ENCODE data around the gene RAB24.

Gene RAB24

DNA sequence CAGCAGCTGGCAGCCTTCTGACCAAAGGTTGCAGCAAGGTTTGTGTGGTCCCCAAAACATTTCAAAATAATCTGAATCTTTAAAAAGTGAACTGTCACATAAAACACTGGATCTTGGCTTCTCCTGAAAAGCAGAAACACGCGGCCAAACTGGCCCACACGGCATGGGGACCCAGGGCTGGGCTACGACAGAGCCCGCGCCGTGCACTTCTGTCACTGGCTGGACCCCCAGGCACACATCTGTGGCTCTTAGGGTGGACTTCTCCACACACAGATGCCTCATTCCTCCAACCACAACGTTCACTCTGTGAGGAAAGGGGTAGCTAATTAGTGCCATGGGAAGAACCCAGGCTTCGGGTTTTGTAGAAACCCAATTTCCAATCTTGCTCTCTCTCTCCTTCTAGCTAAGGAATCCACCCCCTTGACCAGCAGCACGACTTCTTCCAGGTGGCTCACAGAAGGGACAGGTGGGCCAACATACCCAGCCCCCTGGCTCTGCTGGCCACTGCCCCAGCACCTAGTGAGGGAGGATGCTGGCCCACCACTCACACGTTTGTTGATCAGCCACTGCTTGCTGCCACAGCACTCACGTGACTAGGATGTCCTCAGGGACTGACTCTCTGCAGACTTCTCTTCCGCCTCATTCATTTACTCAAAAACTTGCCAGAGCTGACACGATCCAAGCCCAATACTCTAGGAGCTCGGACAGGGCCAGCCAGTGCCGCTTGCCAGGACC lies 30.1 kb upstream of the RAB24 start:
- no peak for DNase-seq (ENCODE audit: low read depth)

DNA sequence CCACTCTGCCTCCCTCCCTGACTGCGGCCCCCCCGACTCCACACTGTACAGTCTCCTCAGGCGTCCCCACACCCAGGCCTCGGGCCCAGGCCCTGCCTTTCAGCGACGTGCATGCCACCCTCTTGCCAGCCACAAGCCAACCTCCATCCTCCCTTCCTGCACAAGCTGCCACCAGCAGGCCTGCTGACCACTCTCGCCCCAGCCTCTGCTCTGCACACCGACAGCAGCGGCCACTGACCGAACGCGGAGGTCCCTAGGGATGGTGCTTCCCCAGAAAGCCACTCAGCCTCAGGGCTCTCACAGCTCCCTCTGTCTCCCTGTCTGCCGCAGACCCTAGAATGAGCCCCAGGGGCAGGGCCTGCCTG lies 29.4 kb upstream of the RAB24 start:
- DNase-seq (ENCODE audit: low read depth), result no peak

DNA sequence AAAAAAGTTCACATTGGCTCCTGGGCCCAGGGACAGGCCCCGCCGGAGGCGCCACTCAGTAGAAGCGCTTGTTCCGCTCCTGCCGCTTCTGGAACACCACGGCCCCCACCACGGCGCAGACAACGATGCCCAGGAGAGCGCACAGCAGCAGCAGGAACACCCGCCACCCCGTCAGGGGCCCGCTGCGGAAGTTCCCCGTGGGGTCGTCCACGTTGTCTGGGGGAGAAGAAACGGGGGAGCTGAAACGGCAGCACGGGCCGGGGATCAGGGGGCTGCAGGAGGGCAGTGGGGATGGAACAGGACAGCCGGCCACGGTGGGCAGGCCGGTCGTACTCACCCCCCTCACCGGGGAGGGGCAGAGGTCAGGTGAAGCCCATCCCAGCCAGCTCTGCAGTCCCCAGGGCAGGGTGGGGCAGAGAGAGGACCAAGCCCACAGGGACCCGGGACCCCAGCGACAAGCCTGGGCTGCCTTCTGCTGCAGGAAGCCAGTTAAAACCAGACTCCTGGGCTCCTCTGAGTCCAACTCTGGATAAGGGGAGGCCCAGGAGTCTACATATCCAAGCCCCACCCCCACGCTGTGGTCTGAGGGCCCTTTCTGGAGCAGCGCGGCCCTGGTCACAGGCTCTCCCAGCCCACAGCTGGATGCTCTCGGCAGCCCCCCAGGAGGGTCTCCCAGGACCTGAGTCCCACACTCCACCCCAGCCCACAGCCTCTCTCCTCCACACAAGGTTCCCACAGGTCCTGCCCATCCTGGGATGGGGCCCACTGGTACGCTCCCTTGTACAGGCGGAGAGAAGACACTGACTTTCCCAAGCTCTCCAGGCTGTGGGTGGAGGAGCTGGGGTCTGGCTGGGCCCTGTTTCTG lies 28.7 kb upstream of the RAB24 start:
- no peak for DNase-seq (ENCODE audit: low read depth)

GRCh38 chr5:177330991-177331842 lies 27.7 kb upstream of the RAB24 start:
- no peak for DNase-seq (ENCODE audit: low read depth)

GRCh38 chr5:177329883-177330282 lies 26.4 kb upstream of the RAB24 start:
- no peak for DNase-seq (ENCODE audit: low read depth)

DNA sequence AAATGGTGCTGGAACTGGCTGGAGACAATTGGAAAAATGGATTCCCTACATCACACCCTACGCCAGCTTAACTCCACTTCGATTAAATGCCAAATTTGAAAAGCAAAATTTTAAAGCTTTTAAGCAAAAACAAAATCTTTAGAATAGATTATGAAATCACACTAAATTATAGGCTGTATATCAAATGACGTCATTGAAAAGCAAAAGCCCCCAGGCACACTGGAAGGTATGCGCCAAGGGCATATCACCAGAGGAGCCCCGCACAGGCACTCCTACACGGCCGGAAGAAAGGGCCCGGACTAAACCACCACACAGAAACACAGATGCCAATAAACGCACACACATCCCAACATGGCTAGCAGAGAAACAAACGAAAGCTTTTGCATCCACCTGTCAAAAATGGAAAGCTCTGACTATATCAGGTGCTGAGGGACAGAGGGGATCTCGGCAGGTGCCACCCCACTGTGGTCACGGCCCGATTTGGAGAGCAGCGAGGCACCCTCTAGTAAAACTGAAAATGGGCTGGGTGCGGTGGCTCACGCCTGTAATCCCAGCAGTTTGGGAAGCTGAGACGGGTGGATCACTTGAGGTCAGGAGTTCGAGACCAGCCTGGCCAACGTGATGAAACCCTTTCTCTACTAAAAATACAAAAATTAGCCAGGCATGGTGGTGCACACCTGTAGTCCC lies 25.2 kb upstream of the RAB24 start:
- no peak for DNase-seq (ENCODE audit: low read depth)

- no peak for DNase-seq (ENCODE audit: low read depth)
Observed at GRCh38 chr5:177327539-177328522, 24.3 kb upstream of the RAB24 start.

DNA sequence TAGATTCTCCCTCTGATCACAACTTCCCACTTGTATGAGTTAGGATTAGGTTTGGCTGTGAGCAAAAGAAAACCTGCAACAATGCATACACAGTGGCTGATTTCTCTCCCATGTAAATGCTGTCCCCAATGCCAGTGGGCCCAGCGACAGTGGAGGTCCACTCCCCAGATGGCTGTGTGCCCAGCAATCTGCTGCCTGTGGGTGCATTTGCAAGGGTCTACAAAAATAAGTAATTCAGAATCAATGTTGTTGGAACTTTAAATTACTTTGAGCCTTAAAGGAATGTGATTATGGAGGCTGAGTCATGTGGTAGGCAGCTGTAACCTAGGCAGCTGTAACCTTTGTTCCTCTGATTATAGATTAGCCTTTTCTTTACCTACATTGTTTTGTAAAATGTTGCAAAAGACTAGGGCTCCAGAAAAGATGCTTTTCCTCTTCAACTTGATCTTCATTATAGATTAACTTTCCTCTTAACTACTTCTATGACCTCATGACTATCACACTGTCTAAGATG lies 22.4 kb upstream of the RAB24 start:
- no peak for DNase-seq (ENCODE audit: low read depth)

DNA sequence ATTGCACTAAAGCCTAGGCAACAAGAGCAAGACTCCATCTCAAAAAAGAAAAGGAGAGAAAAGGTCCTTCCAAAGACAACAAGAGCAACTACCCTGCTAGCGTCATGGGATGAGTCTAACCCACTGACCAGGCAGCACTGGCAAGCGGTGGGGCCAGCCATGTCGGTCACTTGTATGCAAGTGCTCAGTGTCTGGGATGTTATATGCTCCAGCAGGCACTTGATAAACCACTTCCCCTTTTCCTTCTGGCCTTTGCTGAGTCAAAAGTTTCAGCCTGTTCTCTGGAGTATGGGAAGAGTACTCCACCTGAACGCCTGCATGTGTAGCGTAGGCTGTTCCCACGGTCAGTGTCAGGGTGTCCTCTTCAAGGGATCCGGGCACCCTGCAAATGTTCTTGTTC lies 17.4 kb upstream of the RAB24 start:
- no peak for DNase-seq (ENCODE audit: low read depth)

- DNase-seq (ENCODE audit: low read depth), result no peak
Observed at GRCh38 chr5:177319913-177320588, 16.5 kb upstream of the RAB24 start.

GRCh38 chr5:177317959-177318377 lies 14.4 kb upstream of the RAB24 start:
- DNase-seq (ENCODE audit: low read depth), result peak; percentile 61

DNA sequence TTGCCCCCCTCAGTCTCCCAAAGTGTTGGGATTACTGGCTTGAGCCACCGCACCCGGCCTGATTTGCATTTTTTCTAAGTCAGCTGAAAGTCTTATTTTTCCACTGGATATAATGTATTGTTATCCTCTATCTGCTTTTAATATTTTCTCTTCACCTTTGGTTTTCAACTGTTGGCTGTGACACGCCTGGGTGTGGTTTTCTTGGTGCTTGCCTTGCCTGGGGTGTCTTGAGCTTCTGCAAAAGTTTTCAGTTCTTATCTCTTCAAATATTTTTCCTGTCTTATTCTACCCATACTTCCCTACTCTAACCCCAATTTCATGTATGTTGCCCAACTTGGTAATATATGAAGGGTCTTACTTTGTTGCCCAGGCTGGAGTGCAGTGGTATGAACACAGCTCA lies 12.5 kb upstream of the RAB24 start:
- DNase-seq (ENCODE audit: low read depth), result no peak

DNA sequence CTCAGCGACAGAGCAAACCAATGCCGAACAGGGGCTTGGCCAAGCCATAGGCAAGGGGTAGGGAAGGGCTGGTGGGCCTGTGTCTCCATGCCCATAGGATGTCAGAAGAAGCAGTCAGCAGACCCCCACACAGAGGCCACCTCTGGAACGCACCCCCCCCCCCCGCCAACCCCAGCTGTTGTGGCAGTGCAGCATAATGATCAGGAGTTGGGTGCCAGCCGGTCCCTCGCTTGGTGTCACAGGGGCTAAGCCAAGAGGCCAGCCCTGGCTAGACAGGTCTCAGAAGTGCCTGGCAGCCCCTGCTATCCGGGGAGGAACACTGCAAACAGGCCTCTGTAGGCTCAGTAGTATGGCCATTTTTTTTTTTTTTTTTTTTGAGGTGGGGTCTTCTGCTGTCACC lies 11.9 kb upstream of the RAB24 start:
- no peak for DNase-seq (ENCODE audit: low read depth)

DNA sequence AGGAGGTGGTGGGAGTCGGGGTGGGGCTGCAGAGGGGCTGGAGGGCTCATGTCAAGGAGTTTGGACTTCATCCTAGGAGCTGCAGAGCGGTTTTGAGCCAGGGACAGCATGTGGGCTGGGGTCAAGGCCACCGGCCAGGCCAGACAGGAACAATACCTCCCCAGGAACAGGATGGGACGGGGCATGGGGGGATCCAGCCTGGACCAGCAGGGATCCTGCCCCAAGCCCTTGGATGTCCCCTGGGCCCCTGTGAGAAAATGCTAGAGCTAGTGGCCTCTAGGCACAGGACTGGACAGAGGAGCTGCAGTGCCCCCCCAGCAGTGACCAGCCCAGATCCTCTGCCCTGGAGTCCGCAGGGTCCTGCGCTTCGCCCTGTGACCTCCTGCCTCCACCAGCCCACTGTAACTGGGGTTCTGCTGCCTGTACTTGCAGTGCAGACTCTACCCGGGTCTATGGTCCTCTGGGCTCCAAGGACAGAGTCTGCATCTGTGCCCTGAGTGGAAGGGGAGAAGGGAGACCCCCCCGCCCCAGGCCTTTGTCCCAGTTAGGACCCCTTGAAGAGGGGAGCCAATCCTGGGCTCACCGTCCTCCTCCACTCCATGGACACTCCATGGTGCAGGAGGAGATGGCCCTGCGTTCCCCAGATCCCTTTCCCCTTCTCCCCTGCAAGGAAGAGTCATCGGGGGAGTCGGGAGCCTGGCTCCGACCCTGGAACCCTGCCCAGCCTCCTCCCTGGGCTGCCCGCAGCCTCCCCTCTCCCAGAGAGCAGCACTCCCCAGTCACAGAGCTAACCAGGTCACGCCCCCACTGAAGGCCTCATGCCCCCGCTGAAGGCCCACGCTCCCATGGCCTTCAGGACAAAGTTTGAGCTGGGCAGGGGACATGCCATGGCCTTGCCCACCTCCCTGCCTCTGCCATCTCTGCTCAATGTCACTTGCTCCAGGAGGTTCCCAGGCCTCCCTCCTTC lies 11.1 kb upstream of the RAB24 start:
- no peak for DNase-seq (ENCODE audit: low read depth)

GRCh38 chr5:177313561-177314259 lies 10.2 kb upstream of the RAB24 start:
- no peak for DNase-seq (ENCODE audit: low read depth)

DNA sequence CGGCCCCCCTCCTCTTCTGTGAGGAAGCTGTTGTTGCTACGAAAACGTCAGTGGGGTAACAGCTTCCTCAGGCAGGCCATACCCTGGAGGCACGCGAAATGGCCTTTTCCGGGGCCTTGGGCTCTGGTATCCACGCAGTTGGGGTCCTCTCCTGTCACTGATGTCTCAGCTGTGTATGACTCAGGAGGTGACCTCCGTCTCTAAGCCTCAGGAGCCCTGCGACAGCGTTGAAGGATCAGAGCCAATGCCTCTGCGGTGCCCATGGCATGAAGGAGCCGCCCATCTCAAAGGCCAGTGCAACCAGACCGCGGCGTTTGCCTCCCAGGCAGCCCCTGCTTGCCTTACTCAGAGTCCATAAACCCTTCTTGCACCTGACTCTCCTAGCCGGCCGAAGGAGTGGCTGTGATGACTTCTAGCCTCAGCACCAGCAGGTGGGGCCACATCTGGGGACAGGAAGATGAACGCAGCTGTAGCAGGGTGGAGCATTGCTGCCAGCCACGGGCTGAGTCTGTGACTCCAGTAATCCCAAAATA lies 9.2 kb upstream of the RAB24 start:
- DNase-seq (ENCODE audit: low read depth), result no peak

- DNase-seq (ENCODE audit: low read depth), result peak; percentile 94
Observed at GRCh38 chr5:177311723-177312648, 8.5 kb upstream of the RAB24 start, which contains the start of gene MXD3. Gene MXD3 (minus strand): TSS chr5:177311898. CDS start chr5:177311830, 68 bp downstream.

All from activated T-cell treated with anti-CD3 and anti-CD28 coated beads for 24 hours (primary cell).